Myocyte (in vitro differentiated cells): ENCODE data around the gene MROH7. TPM values are rescaled to one million over a fixed set of nuclear protein-coding genes. Genes with fewer than 3 reads are reported as not detected.

Experiments
- DNase-seq: peaks from one replicate; pipeline ENCODE4 v3.0.0-alpha.2; 2012; ENCODE audit warnings: low read depth
- polyA plus RNA-seq: library from polyadenylated mRNA; unstranded; fragments of >200 nt; gene quantifications from one replicate; pipeline ENCODE4 v1.2.1, GENCODE V29; 2012; ENCODE audit warnings: missing spikeins
- total RNA-seq: library from RNA; depleted of rRNA; stranded (reverse); fragments of >200 nt; gene quantifications from 2 replicates; pipeline ENCODE4 v1.2.3, GENCODE V29; 2014

The MROH7 gene
- 1.2 and 3.7 TPM in 2 replicates for total RNA-seq
- 4.7 TPM for polyA plus RNA-seq

- no peak for DNase-seq
Observed at GRCh38 chr1:54640863-54641836, at the start of gene MROH7. Gene MROH7 (plus strand): TSS chr1:54641786. CDS start chr1:54652927, 11,141 bp downstream.

- no peak for DNase-seq
Observed at GRCh38 chr1:54593571-54594160, 47.9 kb upstream of the MROH7 start.

GRCh38 chr1:54594463-54594862 is 47.1 kb upstream of the MROH7 start:
- DNase-seq, result no peak

- no peak for DNase-seq
Observed at GRCh38 chr1:54595956-54596498, 45.6 kb upstream of the MROH7 start.

GRCh38 chr1:54596756-54597155 is 44.8 kb upstream of the MROH7 start:
- no peak for DNase-seq

GRCh38 chr1:54597455-54598030 is 44.0 kb upstream of the MROH7 start:
- DNase-seq, result no peak

- no peak for DNase-seq
Observed at GRCh38 chr1:54599211-54599823, 42.3 kb upstream of the MROH7 start.

GRCh38 chr1:54600947-54601721 is 40.5 kb upstream of the MROH7 start:
- no peak for DNase-seq

- no peak for DNase-seq
Observed at GRCh38 chr1:54601730-54602129, 39.9 kb upstream of the MROH7 start.

GRCh38 chr1:54602554-54602953 is 39.0 kb upstream of the MROH7 start:
- DNase-seq, result no peak

GRCh38 chr1:54603241-54603640 is 38.3 kb upstream of the MROH7 start:
- no peak for DNase-seq

GRCh38 chr1:54604051-54604450 is 37.5 kb upstream of the MROH7 start:
- no peak for DNase-seq

- DNase-seq, result no peak
Observed at GRCh38 chr1:54604572-54605370, 36.8 kb upstream of the MROH7 start.

- DNase-seq, result no peak
Observed at GRCh38 chr1:54606096-54606989, 35.2 kb upstream of the MROH7 start.

GRCh38 chr1:54606990-54607325 is 34.6 kb upstream of the MROH7 start:
- no peak for DNase-seq

GRCh38 chr1:54607821-54608565 is 33.6 kb upstream of the MROH7 start:
- no peak for DNase-seq

GRCh38 chr1:54608566-54609230 is 32.9 kb upstream of the MROH7 start:
- DNase-seq, result peak; percentile 60
